Upper lobe of right lung (tissue), 1 donor: ENCODE measurements around the gene PPP1R14C. TPM values are rescaled to one million over a fixed set of nuclear protein-coding genes. Genes with fewer than 3 reads are reported as not detected.

Experiments used
- ATAC-seq: fragments of 200-7000 bp; cut with Tn5 transposase; one replicate; pipeline ENCODE4 v1.9.1; 2020; ENCODE audit warnings: mild to moderate bottlenecking, moderate library complexity
- DNase-seq: peaks from one replicate; pipeline ENCODE4 v3.0.0-alpha.2; 2020
- H3K27ac ChIP-seq: fragments of 200-600 bp; one replicate; pipeline ENCODE4 v1.8.0; 2022
- H3K27me3 ChIP-seq: fragments of 200-600 bp; one replicate; pipeline ENCODE4 v1.8.0; 2022; ENCODE audit warnings: mild to moderate bottlenecking
- H3K36me3 ChIP-seq: fragments of 200-600 bp; one replicate; pipeline ENCODE4 v1.8.0; 2022
- H3K4me1 ChIP-seq: fragments of 200-600 bp; one replicate; pipeline ENCODE4 v1.8.0; 2022
- H3K4me3 ChIP-seq: fragments of 200-600 bp; one replicate; pipeline ENCODE4 v1.8.0; 2022; ENCODE audit warnings: mild to moderate bottlenecking
- H3K9me3 ChIP-seq: fragments of 200-600 bp; one replicate; pipeline ENCODE4 v1.8.0; 2022
- CTCF ChIP-seq: fragments of 200-600 bp; IDR thresholded peaks from one replicate; pipeline ENCODE4 v1.8.0; 2022; ENCODE audit warnings: antibody characterized with exemption
- intact Hi-C: fragments of 100-400 bp; cut with DNase I; formaldehyde crosslinking; loops from one replicate; pipeline ENCODE4 v1.11.0; 2022
- total RNA-seq: library from RNA; stranded (reverse); fragmentation: NEBNext Ultra II Directional; extraction: Animal tissue kit (Norgen Biotek cat#: 25700); gene quantifications from one replicate; pipeline ENCODE4 v1.2.1, GENCODE V29; 2021
- donor health status: DM: no; HTN: yes; CAD: no; lungs with severe emphysema.

The PPP1R14C gene
- total RNA-seq, 1 donor from 2014 or later, result 10.0 TPM

- no peak for ATAC-seq
- intact Hi-C loops, result no loop called here
- no peaks in the 10 kb centered on the region for H3K9me3 ChIP-seq
Observed at GRCh38 chr6:150194195-150194594, 51.4 kb downstream of the PPP1R14C start.

GRCh38 chr6:150195996-150196417 is 53.2 kb downstream of the PPP1R14C start:
- no peak for TF ChIP-seq CTCF
- Histone ChIP-seq H3K4me1 (peaks cover 5% of the 10 kb centered on the region), H3K27ac (no peak overlapping the region), H3K27me3 (no peaks in the 10 kb centered on the region), H3K9me3 (no peaks in the 10 kb centered on the region), H3K36me3 (no peaks in the 10 kb centered on the region), H3K4me3 (no peak overlapping the region)
- no peak for DNase-seq
- ATAC-seq, result no peak
- intact Hi-C loops, result no loop called here

More at GRCh38 chr6:150194195-150194594, 51.4 kb downstream of the PPP1R14C start:
- no peak overlapping the region for H3K27ac ChIP-seq
- no peak overlapping the region for H3K4me3 ChIP-seq
- DNase-seq, result no peak
- no peaks in the 10 kb centered on the region for H3K36me3 ChIP-seq
- H3K4me1 ChIP-seq, result peaks cover 5% of the 10 kb centered on the region
- TF ChIP-seq CTCF, result no peak
- no peaks in the 10 kb centered on the region for H3K27me3 ChIP-seq

GRCh38 chr6:150196942-150197745 is 54.3 kb downstream of the PPP1R14C start:
- no peak for TF ChIP-seq CTCF
- no peak overlapping the region for H3K4me3 ChIP-seq
- H3K27ac ChIP-seq, result no peak overlapping the region
- H3K9me3 ChIP-seq, result no peaks in the 10 kb centered on the region
- H3K27me3 ChIP-seq, result no peaks in the 10 kb centered on the region
- H3K4me1 ChIP-seq, result peaks cover 5% of the 10 kb centered on the region
- ATAC-seq (peak; percentile 73), DNase-seq (no peak)
- intact Hi-C loops, result no loop called here
- no peaks in the 10 kb centered on the region for H3K36me3 ChIP-seq

- H3K4me3 ChIP-seq, result no peak overlapping the region
- no peak overlapping the region for H3K27ac ChIP-seq
- intact Hi-C loops, result no loop called here
- DNase-seq, result no peak
- peaks cover 5% of the 10 kb centered on the region for H3K4me1 ChIP-seq
- H3K27me3 ChIP-seq, result no peaks in the 10 kb centered on the region
- no peak for TF ChIP-seq CTCF
- H3K9me3 ChIP-seq, result no peaks in the 10 kb centered on the region
- H3K36me3 ChIP-seq, result no peaks in the 10 kb centered on the region
- ATAC-seq, result no peak
Observed at GRCh38 chr6:150198532-150198931, 55.7 kb downstream of the PPP1R14C start.

GRCh38 chr6:150199241-150199640 is 56.4 kb downstream of the PPP1R14C start:
- ATAC-seq, result no peak
- no peak for DNase-seq
- intact Hi-C loops, result no loop called here
- no peaks in the 10 kb centered on the region for H3K27me3 ChIP-seq
- H3K4me1 ChIP-seq, result no peaks in the 10 kb centered on the region
- TF ChIP-seq CTCF, result no peak
- no peaks in the 10 kb centered on the region for H3K36me3 ChIP-seq
- no peaks in the 10 kb centered on the region for H3K9me3 ChIP-seq
- H3K27ac ChIP-seq, result no peak overlapping the region
- no peak overlapping the region for H3K4me3 ChIP-seq
